ENCODE measurements around the gene SLK.

SLK gene

GRCh38 chr10:104057717-104058116 is 90.8 kb downstream of the SLK start:
- DNase-seq: no peak

GRCh38 chr10:104059364-104059763 is 92.4 kb downstream of the SLK start:
- DNase-seq: no peak

- no peak for DNase-seq
Observed at GRCh38 chr10:104061196-104061595, 94.3 kb downstream of the SLK start.

- no peak for DNase-seq
Observed at GRCh38 chr10:104065748-104066147, 98.8 kb downstream of the SLK start.

GRCh38 chr10:104066945-104067344 is 100.0 kb downstream of the SLK start:
- no peak for DNase-seq

- DNase-seq: no peak
Observed at GRCh38 chr10:104067525-104067924, 100.6 kb downstream of the SLK start.

- no peak for DNase-seq
Observed at GRCh38 chr10:104069613-104070012, 102.7 kb downstream of the SLK start.

GRCh38 chr10:104072786-104073185 is 105.8 kb downstream of the SLK start:
- DNase-seq: no peak

GRCh38 chr10:104074505-104074904 is 107.6 kb downstream of the SLK start:
- no peak for DNase-seq

- DNase-seq: no peak
Observed at GRCh38 chr10:104076743-104077160, 109.8 kb downstream of the SLK start.

- no peak for DNase-seq
Observed at GRCh38 chr10:104077247-104077646, 110.3 kb downstream of the SLK start.

- no peak for DNase-seq
Observed at GRCh38 chr10:104077663-104078151, 110.8 kb downstream of the SLK start.
